ENCODE measurements around the gene GREB1. TPM values are rescaled to one million over a fixed set of nuclear protein-coding genes. Genes with fewer than 3 reads are reported as not detected.

GREB1 gene
- total and polyA plus RNA-seq, 2 experiments from 2014 or later = 12.0 to 35.0 TPM

GRCh38 chr2:11578081-11578948 lies 44.5 kb downstream of the GREB1 start:
- Mint-ChIP-seq H3K27ac (peak overlapping the region; percentile 94), H3K4me1 (peaks cover 46% of the 10 kb centered on the region), H3K9me3 (no peaks in the 10 kb centered on the region), H3K27me3 (ENCODE audit: insufficient read depth, low read depth, poor library complexity) (peaks cover 7% of the 10 kb centered on the region), H3K4me3 (no peak overlapping the region; the same call in 2 of the 3 replicates), H3K36me3 (ENCODE audit: low read depth) (peaks cover 34% of the 10 kb centered on the region)
- Histone ChIP-seq H3K4me3 (no peak overlapping the region), H3K27ac (ENCODE audit: low read depth) (no peak overlapping the region), H3K9me2 (ENCODE audit: insufficient read depth) (no peaks in the 10 kb centered on the region), H3K4me2 (no peak overlapping the region), H3K4me1 (ENCODE audit: insufficient read depth) (peaks cover 16% of the 10 kb centered on the region), H2AFZ (no peak overlapping the region), H3K79me2 (replicated peaks; ENCODE audit: insufficient read depth) (no peaks in the 10 kb centered on the region), H3K36me3 (ENCODE audit: insufficient read depth) (peaks cover 5% of the 10 kb centered on the region; the same call in 1 of the 2 replicates), H3K27me3 (ENCODE audit: insufficient read depth) (no peaks in the 10 kb centered on the region), H3F3A (replicated peaks; ENCODE audit: low read depth) (no peaks in the 10 kb centered on the region), H4K20me1 (replicated peaks; ENCODE audit: insufficient read depth) (no peaks in the 10 kb centered on the region; the same call in 1 of the 2 replicates)
- ATAC-seq = no peak
- TF ChIP-seq REST (IDR thresholded peaks at IDR 0.05; ENCODE audit: unreplicated experiment) (no peak), CREB1 (CRISPR knock-in tag; IDR thresholded peaks at IDR 0.05; ENCODE audit: low read depth) (no peak), ZNF331 (CRISPR knock-in tag; IDR thresholded peaks at IDR 0.05; ENCODE audit: low read depth) (no peak), ZNF114 (CRISPR knock-in tag; IDR thresholded peaks at IDR 0.05) (no peak), POLR2AphosphoS5 (IDR thresholded peaks at IDR 0.05; ENCODE audit: low read depth) (no peak), STAT1 (IDR thresholded peaks at IDR 0.05; ENCODE audit: unreplicated experiment) (no peak)
- no peak for DNase-seq (ENCODE audit: low spot score)

GRCh38 chr2:11578986-11579774 lies 45.3 kb downstream of the GREB1 start:
- Histone ChIP-seq H2AFZ (no peak overlapping the region), H3K9me2 (ENCODE audit: insufficient read depth) (no peaks in the 10 kb centered on the region), H3K36me3 (ENCODE audit: insufficient read depth) (peaks cover 5% of the 10 kb centered on the region; the same call in 1 of the 2 replicates), H3F3A (replicated peaks; ENCODE audit: low read depth) (no peaks in the 10 kb centered on the region), H4K20me1 (replicated peaks; ENCODE audit: insufficient read depth) (no peaks in the 10 kb centered on the region), H3K4me2 (no peak overlapping the region), H3K4me3 (no peak overlapping the region), H3K27me3 (ENCODE audit: insufficient read depth) (no peaks in the 10 kb centered on the region), H3K27ac (ENCODE audit: low read depth) (no peak overlapping the region), H3K79me2 (replicated peaks; ENCODE audit: insufficient read depth) (no peaks in the 10 kb centered on the region), H3K4me1 (ENCODE audit: insufficient read depth) (peaks cover 7% of the 10 kb centered on the region)
- Mint-ChIP-seq H3K27ac (peak overlapping the region; percentile 10; the same call in 1 of the 2 replicates), H3K4me1 (peaks cover 40% of the 10 kb centered on the region), H3K4me3 (no peak overlapping the region), H3K36me3 (ENCODE audit: low read depth) (peaks cover 34% of the 10 kb centered on the region), H3K9me3 (no peaks in the 10 kb centered on the region), H3K27me3 (ENCODE audit: insufficient read depth, low read depth, poor library complexity) (peaks cover 7% of the 10 kb centered on the region)
- no peak for ATAC-seq
- no peak for DNase-seq (ENCODE audit: low spot score)
- TF ChIP-seq NANOG (IDR thresholded peaks at IDR 0.05; ENCODE audit: borderline replicate concordance) (no peak), CTCF (conservative IDR thresholded peaks at IDR 0.05; ENCODE audit: low read depth in 2 of 2) (no peak), CREB1 (CRISPR knock-in tag; IDR thresholded peaks at IDR 0.05; ENCODE audit: low read depth) (no peak), EZH2 (IDR thresholded peaks at IDR 0.05; ENCODE audit: low read depth, unreplicated experiment) (no peak), JUNB (IDR thresholded peaks at IDR 0.05; ENCODE audit: unreplicated experiment) (no peak), ZNF114 (CRISPR knock-in tag; IDR thresholded peaks at IDR 0.05) (no peak), REST (IDR thresholded peaks at IDR 0.05; ENCODE audit: unreplicated experiment) (no peak)
